ENCODE measurements around the gene RNF212B.

GRCh38 chr14:23237772-23238594, at the start of gene RNF212B:
- TF ChIP-seq CTCF (conservative IDR thresholded peaks at IDR 0.05 in 1 of 2, IDR thresholded peaks at IDR 0.05 in 1 of 2; ENCODE audit: extremely low read depth in 1 of 2, insufficient read depth in 1 of 2, low read depth in 1 of 2, low read length in 2 of 2) (no peak), EZH2 (IDR thresholded peaks at IDR 0.05; ENCODE audit: borderline replicate concordance, low read length) (no peak)

All from mammary epithelial cell (primary cell).